ENCODE measurements around the gene SUSD1.
"Not testable (repeated sequence)": the region's sequence is repeated elsewhere in the genome, so short reads cannot be mapped to it uniquely, and the experiment has no call there.

DNA sequence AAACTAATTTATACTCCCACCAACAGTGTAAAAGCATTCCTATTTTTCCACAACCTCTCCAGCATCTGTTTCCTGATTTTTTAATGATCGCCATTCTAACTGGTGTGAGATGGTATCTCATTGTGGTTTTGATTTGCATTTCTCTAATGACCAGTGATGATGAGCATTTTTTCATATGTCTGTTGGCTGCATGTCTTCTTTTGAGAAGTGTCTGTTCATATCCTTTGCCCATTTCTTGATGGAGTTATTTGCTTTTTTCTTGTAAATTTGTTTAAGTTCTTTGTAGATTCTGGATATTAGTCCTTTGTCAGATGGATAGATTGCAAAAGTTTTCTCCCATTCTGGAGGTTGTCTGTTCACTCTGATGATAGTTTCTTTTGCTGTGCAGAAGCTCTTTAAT, 15.2 kb upstream of the SUSD1 start:
- not testable (repeated sequence) for TF ChIP-seq BACH2 (CRISPR knock-in tag; IDR thresholded peaks at IDR 0.05; ENCODE audit: borderline replicate concordance); ZFP30 (CRISPR knock-in tag; IDR thresholded peaks at IDR 0.05); PPARA (CRISPR knock-in tag; IDR thresholded peaks at IDR 0.05; ENCODE audit: borderline replicate concordance); ARNTL (CRISPR knock-in tag; IDR thresholded peaks at IDR 0.05; ENCODE audit: borderline replicate concordance, low read depth); TOX (CRISPR knock-in tag; IDR thresholded peaks at IDR 0.05; ENCODE audit: borderline replicate concordance); RARB (CRISPR knock-in tag; IDR thresholded peaks at IDR 0.05); ZFP3 (CRISPR knock-in tag; IDR thresholded peaks at IDR 0.05); ZC3H10 (CRISPR knock-in tag; IDR thresholded peaks at IDR 0.05)
- TF ChIP-seq, protein P1, sequence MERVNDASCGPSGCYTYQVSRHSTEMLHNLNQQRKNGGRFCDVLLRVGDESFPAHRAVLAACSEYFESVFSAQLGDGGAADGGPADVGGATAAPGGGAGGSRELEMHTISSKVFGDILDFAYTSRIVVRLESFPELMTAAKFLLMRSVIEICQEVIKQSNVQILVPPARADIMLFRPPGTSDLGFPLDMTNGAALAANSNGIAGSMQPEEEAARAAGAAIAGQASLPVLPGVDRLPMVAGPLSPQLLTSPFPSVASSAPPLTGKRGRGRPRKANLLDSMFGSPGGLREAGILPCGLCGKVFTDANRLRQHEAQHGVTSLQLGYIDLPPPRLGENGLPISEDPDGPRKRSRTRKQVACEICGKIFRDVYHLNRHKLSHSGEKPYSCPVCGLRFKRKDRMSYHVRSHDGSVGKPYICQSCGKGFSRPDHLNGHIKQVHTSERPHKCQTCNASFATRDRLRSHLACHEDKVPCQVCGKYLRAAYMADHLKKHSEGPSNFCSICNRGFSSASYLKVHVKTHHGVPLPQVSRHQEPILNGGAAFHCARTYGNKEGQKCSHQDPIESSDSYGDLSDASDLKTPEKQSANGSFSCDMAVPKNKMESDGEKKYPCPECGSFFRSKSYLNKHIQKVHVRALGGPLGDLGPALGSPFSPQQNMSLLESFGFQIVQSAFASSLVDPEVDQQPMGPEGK (CRISPR knock-in tag; IDR thresholded peaks at IDR 0.05; ENCODE audit: borderline replicate concordance), result not testable (repeated sequence)
- TF ChIP-seq, protein P2, sequence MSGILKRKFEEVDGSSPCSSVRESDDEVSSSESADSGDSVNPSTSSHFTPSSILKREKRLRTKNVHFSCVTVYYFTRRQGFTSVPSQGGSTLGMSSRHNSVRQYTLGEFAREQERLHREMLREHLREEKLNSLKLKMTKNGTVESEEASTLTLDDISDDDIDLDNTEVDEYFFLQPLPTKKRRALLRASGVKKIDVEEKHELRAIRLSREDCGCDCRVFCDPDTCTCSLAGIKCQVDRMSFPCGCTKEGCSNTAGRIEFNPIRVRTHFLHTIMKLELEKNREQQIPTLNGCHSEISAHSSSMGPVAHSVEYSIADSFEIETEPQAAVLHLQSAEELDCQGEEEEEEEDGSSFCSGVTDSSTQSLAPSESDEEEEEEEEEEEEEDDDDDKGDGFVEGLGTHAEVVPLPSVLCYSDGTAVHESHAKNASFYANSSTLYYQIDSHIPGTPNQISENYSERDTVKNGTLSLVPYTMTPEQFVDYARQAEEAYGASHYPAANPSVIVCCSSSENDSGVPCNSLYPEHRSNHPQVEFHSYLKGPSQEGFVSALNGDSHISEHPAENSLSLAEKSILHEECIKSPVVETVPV (CRISPR knock-in tag; IDR thresholded peaks at IDR 0.05), result not testable (repeated sequence)
